HG03135 (cell line): Measurements from ENCODE around the gene CLEC18B.
"Not testable (repeated sequence)": the region's sequence is repeated elsewhere in the genome, so short reads cannot be mapped to it uniquely, and the experiment has no call there.

Source experiments
- ATAC-seq: cut with Tn5 transposase; IDR thresholded peaks from one replicate; pipeline ENCODE4 v1.9.1; 2021; ENCODE audit warnings: mild to moderate bottlenecking, moderate library complexity; ENCODE audit not compliant: unreplicated experiment

CLEC18B gene

GRCh38 chr16:74361646-74362610, 59.4 kb downstream of the CLEC18B start:
- ATAC-seq: not testable (repeated sequence)
